HG02885 (cell line): ENCODE results near the gene HOXA1.

Experiments
- ATAC-seq: cut with Tn5 transposase; IDR thresholded peaks from one replicate; pipeline ENCODE4 v1.9.1; 2021; ENCODE audit warnings: mild to moderate bottlenecking; ENCODE audit not compliant: unreplicated experiment, poor library complexity

The HOXA1 gene

DNA sequence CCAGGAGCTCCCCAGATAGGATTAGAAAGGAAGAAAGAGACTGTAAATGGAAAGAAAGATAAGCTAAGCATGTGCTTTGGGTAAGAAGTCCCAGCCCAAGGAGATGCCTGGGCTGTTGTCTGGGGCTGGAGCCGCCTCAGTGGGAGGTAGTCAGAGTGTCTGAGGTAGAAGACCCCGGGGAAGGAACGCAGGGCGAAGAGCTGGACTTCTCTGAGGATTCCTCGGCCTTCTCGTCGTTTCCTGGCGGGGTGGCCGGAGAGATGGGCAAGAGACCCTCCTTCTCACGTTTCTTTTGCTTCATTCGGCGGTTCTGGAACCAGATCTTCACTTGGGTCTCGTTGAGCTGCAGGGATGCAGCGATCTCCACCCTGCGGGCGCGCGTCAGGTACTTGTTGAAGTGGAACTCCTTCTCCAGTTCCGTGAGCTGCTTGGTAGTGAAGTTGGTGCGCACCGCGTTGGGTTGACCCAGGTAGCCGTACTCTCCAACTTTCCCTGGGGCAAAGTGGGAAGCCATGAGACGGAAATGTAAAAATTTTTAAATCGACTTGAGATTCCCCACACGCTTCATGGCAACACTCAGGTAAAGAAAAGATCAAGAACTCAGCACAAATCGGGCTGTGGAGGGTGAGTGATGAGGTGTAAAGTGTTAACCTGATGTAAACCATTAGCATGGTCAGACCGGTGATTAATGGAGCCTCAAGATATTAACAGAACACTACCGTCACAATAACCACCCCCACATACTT lies 1.3 kb downstream of the HOXA1 start:
- no peak for ATAC-seq

DNA sequence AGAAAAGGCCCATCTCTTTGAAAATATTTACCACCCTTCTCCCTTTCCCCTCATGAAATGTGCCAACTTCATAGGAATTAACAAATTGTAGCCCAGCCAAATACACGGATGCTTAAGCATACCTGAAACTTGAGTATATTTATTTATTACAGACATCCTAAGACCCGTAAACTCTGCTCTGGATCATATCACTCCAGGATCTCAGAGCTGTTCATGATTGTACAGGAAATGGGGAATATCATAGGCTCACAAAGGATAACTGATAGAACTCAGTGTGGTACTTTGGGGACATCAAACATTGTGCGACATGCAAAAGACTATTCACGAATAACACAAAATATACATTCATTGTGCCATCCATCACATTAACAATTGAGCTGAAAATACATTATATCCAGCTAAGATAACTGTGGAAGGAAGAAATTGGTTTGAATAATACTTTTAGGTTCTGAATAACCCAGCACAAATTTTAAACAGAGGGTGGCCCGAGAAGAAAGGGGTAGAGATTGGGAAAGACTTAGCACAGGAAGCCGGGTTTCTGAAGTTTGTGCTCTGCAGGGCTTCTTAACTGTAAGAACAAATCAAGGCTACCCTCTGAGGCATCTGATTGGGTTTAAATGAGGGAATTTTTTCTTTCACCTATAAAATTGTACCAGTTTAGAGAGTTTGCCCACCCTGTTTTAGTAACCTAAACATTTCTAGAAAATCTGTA lies 2.5 kb downstream of the HOXA1 start:
- no peak for ATAC-seq

DNA sequence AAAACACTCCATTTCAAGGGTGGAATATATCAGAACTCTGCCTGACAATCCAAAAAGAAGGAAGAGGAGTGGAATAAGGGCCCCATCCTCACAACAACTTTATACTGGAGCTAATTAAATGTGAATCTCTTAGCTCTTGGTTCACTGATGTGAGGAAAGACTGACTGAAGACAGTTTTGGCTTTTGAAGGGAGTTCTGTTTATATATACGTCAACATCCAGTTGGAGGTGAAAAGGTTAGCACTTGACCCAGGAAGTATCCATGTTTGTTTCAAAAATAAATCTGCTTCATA lies 3.0 kb downstream of the HOXA1 start:
- ATAC-seq: no peak

DNA sequence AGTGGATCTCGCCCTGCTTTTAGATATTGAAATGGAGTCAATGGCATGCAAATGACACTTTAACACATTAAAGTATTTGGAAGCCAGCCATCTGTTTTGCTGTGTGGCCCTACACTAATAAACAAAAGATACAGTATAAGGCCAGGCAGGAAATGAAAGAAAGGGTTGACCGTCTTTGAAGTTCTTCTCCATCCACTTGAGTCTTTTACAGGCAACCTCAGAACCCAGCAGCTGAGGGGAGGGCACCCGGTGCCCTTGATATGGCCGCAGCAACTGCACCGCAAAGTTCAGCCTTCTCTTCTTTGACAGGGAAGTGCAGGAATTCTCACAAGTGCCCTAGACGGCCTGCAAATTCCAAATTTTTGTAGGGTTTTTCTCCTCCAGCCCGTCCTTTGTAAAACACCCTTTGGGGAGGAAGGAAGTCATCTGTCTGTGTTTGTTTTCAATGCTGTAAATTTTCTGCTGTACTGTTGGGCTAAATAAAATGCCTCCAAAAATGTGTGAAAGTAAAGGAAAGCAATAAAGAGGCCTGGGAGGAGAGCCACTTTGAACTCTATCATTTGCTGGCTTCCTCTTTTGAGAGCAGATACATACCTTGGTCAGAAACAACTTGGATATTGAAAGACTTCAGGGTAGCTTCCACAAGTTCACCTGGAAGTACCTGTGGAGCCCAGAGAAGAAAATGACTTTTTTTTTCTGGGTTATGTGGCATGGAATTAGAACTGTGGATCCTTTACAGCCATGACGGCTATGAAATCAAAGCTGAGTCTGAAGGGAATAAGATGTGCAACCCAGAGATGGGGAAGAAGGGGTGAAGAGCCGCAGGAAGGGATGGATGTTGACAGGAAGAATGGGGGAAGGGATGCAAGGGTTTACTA lies 3.6 kb downstream of the HOXA1 start:
- no peak for ATAC-seq

DNA sequence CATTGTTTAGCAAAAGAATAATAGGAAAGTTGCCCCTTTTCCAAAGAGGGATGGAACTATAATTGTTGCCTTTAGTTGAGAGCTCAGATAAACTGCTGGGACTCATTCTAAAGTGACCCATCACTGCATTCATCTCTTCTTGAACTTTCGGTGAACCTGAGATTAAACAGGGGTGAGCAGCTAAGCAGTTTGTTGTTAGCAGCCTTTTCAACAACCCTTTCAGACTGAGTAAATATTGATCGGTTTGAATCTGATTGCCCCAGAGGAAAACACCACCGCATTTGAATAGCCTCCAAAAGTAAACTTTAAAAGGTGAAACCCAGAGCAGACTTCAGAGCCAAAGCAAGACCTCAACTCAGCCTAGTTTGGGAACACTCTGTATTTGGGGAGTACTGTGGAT lies 4.7 kb downstream of the HOXA1 start:
- no peak for ATAC-seq

DNA sequence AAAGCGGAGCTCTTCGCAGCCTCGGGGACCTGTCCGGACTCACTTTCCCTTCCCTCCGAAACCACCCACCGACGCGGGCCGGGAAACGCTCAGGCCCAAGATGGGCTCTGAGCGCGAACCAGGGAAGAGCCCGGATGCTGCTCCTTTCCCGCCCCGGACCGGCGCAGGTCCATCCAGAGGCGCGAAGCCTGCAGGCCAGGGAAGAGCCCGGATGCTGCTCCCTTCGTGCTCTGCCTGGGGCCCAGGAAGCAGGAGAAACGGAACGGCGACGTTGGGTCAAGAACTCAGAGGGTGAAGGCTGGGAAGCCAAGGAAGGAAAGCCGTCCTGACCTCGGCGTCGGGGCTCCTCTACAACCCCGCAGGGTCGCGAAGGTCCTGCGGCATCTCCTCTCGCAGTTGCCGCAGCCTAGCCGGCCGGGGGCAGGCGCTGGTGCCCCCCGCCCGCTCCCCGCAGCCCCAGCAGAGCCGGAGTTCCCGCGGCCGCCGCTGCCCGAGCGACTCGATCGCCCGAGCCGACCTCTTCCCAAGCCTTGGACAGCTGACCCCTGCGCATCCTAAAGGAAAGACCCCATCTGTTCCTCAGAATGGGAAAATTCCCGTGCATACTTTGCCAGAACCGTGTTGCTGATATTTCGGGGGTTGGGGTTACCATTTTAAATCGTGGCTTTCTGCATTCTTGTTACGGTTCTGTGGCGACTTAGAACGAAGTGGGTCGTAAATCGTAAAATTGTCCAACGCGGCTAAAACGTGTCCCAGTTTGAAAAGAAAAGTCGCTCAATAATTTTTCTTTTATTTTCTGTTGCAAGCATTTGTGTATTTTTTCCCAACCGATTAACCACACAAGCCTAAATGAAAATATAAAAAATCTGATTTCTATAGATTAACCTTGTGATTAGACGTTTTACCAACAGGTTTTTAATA lies 7.5 kb downstream of the HOXA1 start:
- ATAC-seq: no peak

DNA sequence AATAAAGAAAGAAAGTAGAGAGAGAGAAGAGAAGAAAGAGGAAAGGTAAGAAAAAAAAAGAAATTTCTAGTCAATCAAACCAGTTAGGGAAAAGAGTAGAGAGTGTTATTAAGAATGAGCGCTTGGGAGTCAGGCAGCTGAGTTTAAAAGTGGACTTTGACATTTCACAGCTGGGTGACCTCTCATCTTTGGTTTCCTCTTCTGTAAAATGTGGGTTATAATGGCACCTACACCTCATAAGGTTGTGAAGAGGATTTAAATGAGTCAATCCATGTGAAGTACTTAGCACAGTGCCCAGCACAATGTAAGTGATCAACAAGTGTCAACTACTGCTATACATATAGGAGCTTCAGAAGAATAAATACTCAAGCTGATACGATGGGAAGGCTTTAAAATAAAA lies 12.2 kb downstream of the HOXA1 start:
- no peak for ATAC-seq

DNA sequence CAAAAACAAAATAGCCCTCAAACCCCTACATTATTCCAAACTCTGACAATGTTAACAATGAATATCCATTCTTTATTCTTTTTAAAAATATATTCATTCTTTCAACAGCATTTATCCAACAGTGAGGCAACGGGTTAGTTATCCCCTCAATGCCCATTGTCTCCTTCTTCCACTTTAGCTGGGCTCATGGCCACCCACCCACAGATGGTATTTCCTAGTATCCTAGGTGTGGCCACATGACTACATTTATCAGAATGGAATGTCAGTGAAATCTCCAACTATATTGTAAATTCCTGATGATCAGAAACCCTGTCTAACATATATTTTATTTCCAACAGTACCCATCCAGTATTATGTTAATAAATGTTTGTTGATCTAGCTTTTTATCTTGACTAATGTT lies 13.6 kb downstream of the HOXA1 start:
- no peak for ATAC-seq

DNA sequence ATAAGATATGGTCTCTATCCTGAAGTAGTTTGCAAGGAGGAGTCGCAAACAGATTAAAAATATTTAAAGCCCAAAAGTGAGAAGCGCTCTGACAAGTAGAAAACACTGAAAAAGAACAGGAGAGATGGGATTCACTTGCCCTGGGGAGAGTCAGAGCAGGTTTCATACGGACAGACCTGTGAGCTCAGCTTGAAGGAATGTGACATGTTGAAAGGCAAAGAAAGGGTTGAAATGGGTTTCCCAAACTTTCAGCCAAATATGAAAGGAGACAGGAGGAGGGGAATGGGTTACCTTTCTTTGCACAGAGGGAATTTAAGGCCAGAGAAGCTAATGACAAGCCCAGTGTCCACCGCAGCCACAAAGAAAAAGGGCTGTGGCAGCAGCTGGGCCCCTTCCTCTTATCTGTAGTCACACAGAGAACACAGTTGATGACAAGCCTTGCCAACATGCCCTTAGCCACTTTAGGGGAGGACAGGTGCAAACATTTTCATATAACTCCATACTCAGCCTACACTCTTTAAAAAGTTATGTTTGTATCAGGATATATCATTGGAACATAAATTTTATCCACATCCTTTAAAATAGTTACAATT lies 14.9 kb downstream of the HOXA1 start:
- no peak for ATAC-seq

DNA sequence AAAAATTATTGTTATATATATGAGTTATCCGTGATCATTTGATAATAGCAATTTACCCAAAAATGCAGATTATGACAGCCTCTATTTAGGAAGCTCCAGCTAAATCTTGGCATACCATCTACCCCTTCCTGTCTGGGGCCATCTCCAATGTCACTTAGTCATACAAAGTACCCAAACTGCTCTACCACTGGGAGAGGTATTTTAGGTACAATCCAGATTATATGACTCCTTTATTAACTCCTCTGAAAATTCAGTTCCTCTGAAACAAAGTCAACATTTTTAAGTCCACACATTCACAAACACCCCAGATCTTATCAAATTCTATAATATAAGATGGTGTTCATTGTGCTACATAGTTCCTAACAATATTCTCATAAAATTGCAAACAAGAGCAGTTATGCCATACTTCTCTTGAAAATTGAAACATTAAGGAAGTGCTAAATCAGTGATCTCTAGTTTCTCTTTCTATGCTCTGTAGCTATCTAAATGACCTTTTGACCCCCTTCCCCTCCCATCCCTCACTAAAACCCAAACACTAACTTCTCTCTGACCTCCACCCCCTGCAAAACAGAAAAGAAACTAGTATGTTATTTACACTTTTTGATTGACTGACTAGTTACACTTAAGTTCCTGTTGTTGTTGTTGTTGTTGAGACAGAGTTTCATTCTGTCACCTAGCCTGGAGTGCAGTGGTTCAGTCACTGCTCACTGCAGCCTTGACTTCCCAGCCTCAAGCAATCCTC lies 16.4 kb downstream of the HOXA1 start:
- no peak for ATAC-seq

DNA sequence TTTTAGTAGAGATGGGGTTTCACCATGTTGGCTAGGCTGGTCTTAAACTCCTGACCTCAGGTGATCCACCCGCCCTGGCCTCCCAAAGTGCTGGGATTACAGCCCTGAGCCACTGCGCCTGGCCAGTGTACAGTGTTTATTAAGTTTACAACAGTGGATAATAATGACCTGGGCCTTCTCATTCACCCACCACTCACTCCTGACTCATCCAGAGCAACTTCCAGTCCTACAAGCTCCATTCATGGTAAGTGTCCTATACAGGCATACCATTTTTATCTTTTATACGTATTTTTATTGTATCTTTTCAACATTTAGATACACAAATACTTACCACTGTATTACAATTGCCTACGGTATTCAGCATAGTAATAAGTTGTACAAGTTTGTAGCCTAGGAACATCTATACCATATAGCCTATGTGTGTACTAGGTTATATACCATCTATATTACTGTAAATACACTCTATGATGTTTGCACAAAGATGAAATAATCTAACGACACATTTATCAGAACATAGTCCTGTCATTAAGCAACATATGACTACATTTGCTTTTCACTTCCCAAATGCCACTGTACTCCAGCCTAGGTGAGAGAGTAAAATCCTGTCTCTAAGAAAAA lies 17.1 kb downstream of the HOXA1 start:
- ATAC-seq: no peak

DNA sequence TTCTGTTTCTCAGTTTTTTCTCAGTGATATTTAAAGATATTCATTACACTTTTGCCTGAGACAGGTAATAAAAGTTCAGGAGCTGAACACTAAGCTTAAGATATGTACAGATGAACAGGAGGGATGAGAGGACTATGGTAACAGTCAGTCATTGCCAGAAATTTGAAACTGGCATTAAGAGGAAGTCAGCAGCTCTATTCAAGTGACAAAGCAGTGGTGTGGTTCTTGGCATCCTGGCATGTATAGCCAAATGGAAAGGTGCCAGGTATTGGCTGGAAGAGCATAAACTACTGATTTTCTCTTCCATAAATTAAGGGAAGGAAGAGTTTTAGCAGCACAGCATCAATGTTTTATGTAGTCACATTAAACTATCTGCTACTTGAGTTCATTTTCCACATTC lies 22.7 kb downstream of the HOXA1 start:
- no peak for ATAC-seq

DNA sequence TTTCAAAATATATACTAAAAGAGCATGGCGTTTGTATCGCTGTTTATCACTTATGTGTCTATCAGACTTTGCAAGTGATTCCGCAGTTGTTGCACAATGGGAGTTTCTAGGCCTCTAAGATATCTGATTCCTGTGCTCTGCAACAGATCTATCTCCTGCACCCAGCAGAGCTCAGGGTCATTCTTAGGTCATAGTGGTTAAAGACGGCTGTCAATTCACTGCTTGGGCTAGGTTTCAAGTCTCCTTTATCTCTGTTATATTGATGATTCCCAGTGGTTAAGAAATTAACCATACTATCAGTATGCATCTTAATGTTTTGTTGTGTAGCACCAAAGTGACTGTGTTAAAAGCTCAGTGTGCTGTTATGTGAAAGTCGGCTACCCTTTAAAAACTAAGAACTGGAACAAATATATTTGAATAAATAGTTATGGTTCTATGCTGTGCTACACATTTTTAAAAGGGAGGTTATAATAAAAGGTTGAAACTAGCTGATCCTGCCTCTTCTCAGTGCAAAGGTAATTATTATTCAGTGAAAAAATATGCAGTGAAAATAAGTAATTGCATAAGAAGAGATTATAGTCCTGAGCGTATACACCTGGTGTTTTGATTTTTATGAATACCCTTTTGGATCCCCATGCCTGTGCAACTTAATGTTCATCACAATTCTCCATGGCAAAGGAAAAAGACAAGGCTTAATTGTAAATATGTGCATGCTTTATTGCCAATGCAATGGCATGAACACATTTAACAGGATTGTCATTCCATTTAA lies 24.0 kb downstream of the HOXA1 start:
- no peak for ATAC-seq

DNA sequence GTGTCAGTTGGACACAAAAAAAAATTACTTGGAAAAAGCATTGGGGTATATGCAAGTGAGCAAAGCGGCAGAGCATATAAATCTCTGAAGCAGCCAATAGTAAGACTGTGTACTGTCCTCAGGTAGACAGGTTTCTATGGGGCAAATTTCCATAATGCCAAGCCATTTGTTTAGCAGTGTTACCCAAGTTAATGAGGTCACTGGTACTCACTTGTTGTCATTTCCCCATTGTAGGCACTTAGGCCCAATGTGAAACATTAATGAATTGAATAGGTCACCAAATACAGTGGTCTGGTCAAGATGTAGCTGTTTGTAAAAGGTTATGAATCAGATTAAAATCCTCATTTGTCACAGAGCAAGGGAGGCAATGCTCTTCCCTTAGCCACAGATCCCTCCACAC lies 27.5 kb downstream of the HOXA1 start:
- ATAC-seq: no peak

DNA sequence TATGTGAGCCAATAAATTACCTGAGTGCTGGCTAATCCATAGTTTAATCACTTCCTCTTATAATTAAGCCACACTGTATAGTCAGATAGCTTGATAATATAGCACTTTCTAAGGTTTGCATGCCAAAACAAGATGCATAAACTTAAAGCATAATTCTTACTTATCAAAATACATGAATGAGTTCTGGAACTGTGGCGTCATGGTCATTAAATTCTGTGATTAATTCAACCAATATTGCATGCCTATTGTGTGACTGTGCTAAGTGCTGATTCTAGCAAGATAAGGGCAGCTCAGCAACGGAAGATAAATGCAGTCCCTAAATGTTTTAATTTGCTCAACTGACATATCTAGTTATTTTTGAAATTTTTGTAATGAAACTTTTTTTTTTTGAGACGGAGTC lies 29.7 kb downstream of the HOXA1 start:
- no peak for ATAC-seq

DNA sequence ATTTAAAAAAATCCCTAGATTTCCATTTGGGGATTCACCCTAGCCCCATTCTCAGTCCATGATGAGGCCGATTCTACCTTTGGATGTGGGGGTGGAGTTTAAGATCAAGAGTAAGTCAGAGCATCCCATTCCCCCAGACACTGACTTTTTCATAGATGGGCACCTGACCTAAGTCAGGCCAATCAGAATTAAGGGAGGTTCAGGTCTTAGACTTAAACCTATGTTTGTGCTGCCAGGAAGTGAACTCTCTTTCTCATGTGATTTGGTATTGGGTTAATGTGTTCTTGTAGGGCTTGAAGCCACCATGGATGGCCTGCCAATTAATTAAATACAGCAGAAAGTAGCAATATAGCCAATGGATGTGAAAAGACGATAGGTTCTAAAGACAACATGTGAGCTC lies 30.1 kb downstream of the HOXA1 start:
- ATAC-seq: no peak

DNA sequence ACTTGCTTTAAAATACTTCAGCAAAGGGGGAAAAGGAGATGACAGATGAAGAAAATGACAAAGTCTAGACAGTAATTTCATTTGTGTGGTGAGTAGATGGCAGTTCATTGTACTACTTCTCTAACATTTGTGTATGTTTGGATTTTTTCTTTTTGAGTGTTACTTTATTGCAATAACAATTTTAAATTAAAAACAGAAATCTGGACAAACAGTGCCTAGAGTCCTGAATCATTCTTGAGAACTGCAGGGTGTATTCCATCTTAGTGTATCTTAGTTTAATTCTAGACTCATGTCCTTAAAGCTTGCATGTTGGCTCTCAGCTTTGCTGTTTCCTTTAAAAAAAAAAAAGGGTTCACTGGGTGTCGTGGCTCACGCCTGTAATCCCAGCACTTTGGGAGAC lies 31.1 kb downstream of the HOXA1 start:
- ATAC-seq: no peak

DNA sequence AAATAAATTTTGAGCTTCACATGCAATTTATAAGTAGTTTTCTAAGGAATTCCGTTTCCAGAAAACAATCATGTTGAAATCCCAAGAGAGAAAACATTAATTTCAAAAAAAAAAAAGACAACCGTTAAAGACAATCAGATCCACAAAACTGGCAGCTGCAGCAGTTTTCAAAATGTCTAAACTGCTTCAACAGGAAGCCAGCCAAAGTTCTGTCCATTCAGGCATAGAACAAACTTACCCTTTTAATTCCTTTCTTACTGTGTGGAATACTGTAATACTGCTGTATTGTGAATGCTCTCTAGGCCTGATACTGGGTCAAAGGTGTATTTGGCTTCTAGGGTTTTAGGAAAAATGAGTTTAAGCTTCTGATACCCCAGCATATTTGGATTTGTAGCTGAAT lies 31.6 kb downstream of the HOXA1 start:
- ATAC-seq: no peak
